ENCODE data around the gene NOB1.

GRCh38 chr16:69701452-69701851 is 53.3 kb downstream of the NOB1 start:
- no peak for TF ChIP-seq CTCF (IDR thresholded peaks at IDR 0.05; ENCODE audit: insufficient read depth, low read length)
- TF ChIP-seq GABPA (IDR thresholded peaks at IDR 0.05; ENCODE audit: low read depth): no peak
- no peak for TF ChIP-seq POLR2AphosphoS5 (IDR thresholded peaks at IDR 0.05; ENCODE audit: low read depth)
- no peak for TF ChIP-seq REST (IDR thresholded peaks at IDR 0.05; ENCODE audit: insufficient replicate concordance, low read depth)
- no peak for TF ChIP-seq SPI1 (IDR thresholded peaks at IDR 0.05; ENCODE audit: borderline replicate concordance, low read depth)
